HCT116 (cell line): ENCODE data around the gene SLC38A2. TPM values are rescaled to one million over a fixed set of nuclear protein-coding genes. Genes with fewer than 3 reads are reported as not detected.

Experiments used
- ATAC-seq: fragments of 200-7000 bp; cut with Tn5 transposase; 2 replicates; pipeline ENCODE4 v1.9.1; 2020; ENCODE audit warnings: mild to moderate bottlenecking, moderate library complexity
- BruUV-seq: library from RNA; stranded (reverse); fragments of 400-500 nt; replicated peaks from 2 replicates; lab custom pipeline; 2021; lab: Mats Ljungman, UMichigan
- CTCF ChIA-PET: fragments of 300-600 bp; sonication (Branson Sonifier 250); formaldehyde crosslinking; loops from one replicate; lab custom pipeline; 2021; ENCODE audit warnings: antibody characterized with exemption; lab: Charles Lee
- POLR2A ChIA-PET: fragments of 300-600, 350-600 bp; sonication (Branson Sonifier 250); formaldehyde crosslinking; loops from one replicate; lab custom pipeline; 2021; ENCODE audit warnings: antibody characterized with exemption; lab: Charles Lee
- RAD21 ChIA-PET, 2 experiments: fragments of 300-600 bp; sonication (Branson Sonifier 250); formaldehyde crosslinking; loops; one replicate each; lab custom pipeline; 2023; ENCODE audit warnings: low total read pairs in 2 of 2; ENCODE audit not compliant: uncharacterized antibody in 2 of 2, unreplicated experiment in 2 of 2, low non-redundant PET in 1 of 2; lab: Charles Lee
- DNase-seq: peaks from one replicate; pipeline ENCODE4 v3.0.0-alpha.2; 2010; ENCODE audit warnings: low read depth, low spot score
- H2AFZ ChIP-seq: fragments of 200-600 bp; shearing (Covaris generic), sonication (generic); 2 replicates; pipeline ENCODE4 v1.6.1; 2017; ENCODE audit warnings: low read depth, mixed run types, mixed read lengths, antibody characterized with exemption, low read length; ENCODE audit not compliant: poor library complexity, severe bottlenecking
- H3K27ac ChIP-seq: 2 replicates; pipeline ENCODE4 v1.5.1; 2012; ENCODE audit warnings: low read depth, low read length
- H3K27me3 ChIP-seq: fragments of 200-600 bp; sonication (generic); 2 replicates; pipeline ENCODE4 v1.6.1; 2016; ENCODE audit warnings: mixed run types, low read length, mixed read lengths; ENCODE audit not compliant: insufficient read depth
- H3K36me3 ChIP-seq, 2 experiments: fragments of 200-500 bp in 1 of 2; fragments of 200-600 bp in 1 of 2; sonication (Bioruptor generic) in 1 of 2; sonication (generic) in 1 of 2; 2 replicates each; pipeline versions ENCODE4 v1.5.1 to v1.6.1; 2014 to 2016; ENCODE audit warnings: low read length in 2 of 2, inconsistent platforms in 1 of 2, mixed read lengths in 1 of 2, mixed run types in 1 of 2; ENCODE audit not compliant: insufficient read depth in 2 of 2, control insufficient read depth in 1 of 2
- H3K4me1 ChIP-seq, 2 experiments: fragments of 200-600 bp in 1 of 2; sonication (generic) in 1 of 2; 2 replicates each; pipeline versions ENCODE4 v1.5.1 to v1.6.1; 2012 to 2017; ENCODE audit warnings: low read length in 2 of 2, inconsistent platforms in 1 of 2, mild to moderate bottlenecking in 1 of 2, mixed read lengths in 1 of 2, mixed run types in 1 of 2, moderate library complexity in 1 of 2; ENCODE audit not compliant: insufficient read depth in 2 of 2, control insufficient read depth in 1 of 2
- H3K4me2 ChIP-seq: fragments of 200-600 bp; sonication (generic); 2 replicates; pipeline ENCODE4 v1.6.1; 2017; ENCODE audit warnings: mixed run types, low read length, mixed read lengths
- H3K4me3 ChIP-seq, 2 experiments: fragments of 200-600 bp in 1 of 2; sonication (generic) in 1 of 2; replicated peaks in 1 of 2; 2 replicates each; pipeline ENCODE4 v1.5.1; 2011 to 2016; ENCODE audit warnings: low read length in 2 of 2, control low read depth in 1 of 2, low read depth in 1 of 2, mild to moderate bottlenecking in 1 of 2, mixed read lengths in 1 of 2, mixed run types in 1 of 2
- H3K79me2 ChIP-seq: fragments of 200-600 bp; sonication (generic); 2 replicates; pipeline ENCODE4 v1.6.1; 2017; ENCODE audit warnings: mild to moderate bottlenecking, mixed run types, low read length, moderate library complexity, mixed read lengths; ENCODE audit not compliant: insufficient read depth
- H3K9ac ChIP-seq: fragments of 200-600 bp; sonication (generic); 2 replicates; pipeline ENCODE4 v1.6.1; 2016; ENCODE audit warnings: low read length, mixed read lengths
- H3K9me2 ChIP-seq: fragments of 200-600 bp; sonication (generic), shearing (Covaris generic); 2 replicates; pipeline ENCODE4 v1.6.1; 2017; ENCODE audit warnings: mixed run types, mild to moderate bottlenecking, moderate library complexity; ENCODE audit not compliant: insufficient read depth
- H3K9me3 ChIP-seq, 2 experiments: fragments of 200-500 bp in 1 of 2; fragments of 200-600 bp in 1 of 2; sonication (Bioruptor generic) in 1 of 2; sonication (generic) in 1 of 2; 2 replicates each; pipeline ENCODE4 v1.6.1; 2014 to 2017; ENCODE audit warnings: low read length in 2 of 2, mixed read lengths in 2 of 2, inconsistent platforms in 1 of 2, low read depth in 1 of 2, mild to moderate bottlenecking in 1 of 2, mixed run types in 1 of 2, moderate library complexity in 1 of 2; ENCODE audit not compliant: control insufficient read depth in 1 of 2, insufficient read depth in 1 of 2
- H4K20me1 ChIP-seq: fragments of 200-600 bp; sonication (generic), shearing (Covaris generic); 2 replicates; pipeline ENCODE4 v1.6.1; 2017; ENCODE audit warnings: mixed run types, mild to moderate bottlenecking, moderate library complexity; ENCODE audit not compliant: insufficient read depth
- CEBPB ChIP-seq: IDR thresholded peaks from 2 replicates; pipeline ENCODE4 v1.6.1; 2012; ENCODE audit warnings: low read depth
- CTCF ChIP-seq, 3 experiments: fragments of 200-600 bp in 1 of 3; sonication (generic) in 1 of 3; IDR thresholded peaks in 2 of 3; conservative IDR thresholded peaks in 1 of 3; 2 replicates each; pipeline ENCODE4 v1.5.1; 2012 to 2017; ENCODE audit warnings: low read depth in 2 of 3, low read length in 2 of 3, antibody characterized with exemption in 1 of 3, borderline replicate concordance in 1 of 3, control low read depth in 1 of 3, mild to moderate bottlenecking in 1 of 3, mixed read lengths in 1 of 3, mixed run types in 1 of 3, moderate library complexity in 1 of 3; ENCODE audit not compliant: insufficient read depth in 1 of 3
- EZH2phosphoT487 ChIP-seq: fragments of 200-600 bp; IDR thresholded peaks from 2 replicates; pipeline ENCODE4 v1.6.1; 2018; ENCODE audit warnings: antibody characterized with exemption, borderline replicate concordance
- FOSL1 ChIP-seq: IDR thresholded peaks from 2 replicates; pipeline ENCODE4 v1.6.1; 2012; ENCODE audit warnings: low read depth
- JUND ChIP-seq: IDR thresholded peaks from 2 replicates; pipeline ENCODE4 v1.6.1; 2012
- RAD21 ChIP-seq: IDR thresholded peaks from 2 replicates; pipeline ENCODE4 v1.6.1; 2012; ENCODE audit warnings: low read depth, mild to moderate bottlenecking
- REST ChIP-seq: IDR thresholded peaks from 2 replicates; pipeline ENCODE4 v1.6.1; 2012; ENCODE audit warnings: low read depth
- intact Hi-C: fragments of 100-400 bp; cut with micrococcal nuclease; formaldehyde crosslinking; loops from 2 replicates; pipeline ENCODE4 v1.10.0; 2022
- total RNA-seq: library from RNA; stranded (reverse); gene quantifications from one replicate; pipeline ENCODE4 v1.2.1, GENCODE V29; 2021; ENCODE audit not compliant: unreplicated experiment

The SLC38A2 gene
- total RNA-seq, 1 experiment from 2014 or later: 1,049 TPM

- peak; percentile 94 for ATAC-seq
These were observed 30.0 kb downstream of the SLC38A2 start for GRCh38 chr12:46342562-46343033.

More at GRCh38 chr12:46342562-46343033, 30.0 kb downstream of the SLC38A2 start:
- BruUV-seq: no TSS peak
- Histone ChIP-seq H4K20me1 (no peaks in the 10 kb centered on the region), H3K4me1 (peaks cover 3 to 11% of the 10 kb centered on the region in 2 experiments; a peak in 3 of 4 replicates), H3K9ac (no peak overlapping the region), H3K9me3 (no peaks in the 10 kb centered on the region), H3K9me2 (no peaks in the 10 kb centered on the region), H3K4me2 (no peak overlapping the region), H3K27me3 (no peaks in the 10 kb centered on the region), H3K27ac (no peak overlapping the region), H2AFZ (peak overlapping the region; percentile 78), H3K4me3 (no peak overlapping the region), H3K36me3 (no peaks in the 10 kb centered on the region), H3K79me2 (no peaks in the 10 kb centered on the region)
- ChIA-PET RAD21 (no interaction called here), CTCF (interaction anchor here (1.3 to 1.4 kb wide), 2 partner anchors 333 to 678 kb away, joined by 4 read pairs; no protein-coding TSS in a partner anchor), POLR2A (interaction anchor here (1.4 kb wide), 1 partner anchor 74 kb away, joined by 3 read pairs; the partner anchor contains the start of gene SLC38A1)
- intact Hi-C loops: loop anchor here (1.0 to 10.0 kb wide), 7 partner anchors 335 to 1342 kb away; no protein-coding TSS in a partner anchor
- TF ChIP-seq REST (no peak), CEBPB (no peak), RAD21 (peak; percentile 93), JUND (no peak), FOSL1 (no peak), EZH2phosphoT487 (no peak), CTCF (IDR thresholded peaks at IDR 0.05 in 2 of 3, conservative IDR thresholded peaks at IDR 0.05 in 1 of 3; ENCODE audit: borderline replicate concordance in 1 of 3, insufficient read depth in 1 of 3, low read depth in 2 of 3, low read length in 2 of 3) (peak; percentile 61 to 82 (median 78); a peak in 5 of 6 replicates)
- peak; percentile 56 for DNase-seq
